COLO829 (cell line): Measurements from ENCODE around the gene PKNOX2.

Experiments used
- DNase-seq: peaks from one replicate; pipeline ENCODE4 v3.0.0; 2012; ENCODE audit warnings: low spot score

Gene PKNOX2

GRCh38 chr11:125164422-125165110 is at the start of gene PKNOX2:
PKNOX2 (plus strand) TSS chr11:125164751; CDS start chr11:125351306, 186,555 bp downstream.
- peak; percentile 71 for DNase-seq

GRCh38 chr11:125117429-125117828 is 47.1 kb upstream of the PKNOX2 start:
- no peak for DNase-seq

GRCh38 chr11:125123194-125123946 is 41.2 kb upstream of the PKNOX2 start:
- DNase-seq: no peak

GRCh38 chr11:125123947-125124617 is 40.5 kb upstream of the PKNOX2 start:
- DNase-seq: peak; percentile 52

GRCh38 chr11:125124618-125124992 is 39.9 kb upstream of the PKNOX2 start:
- DNase-seq: no peak

GRCh38 chr11:125128450-125128849 is 36.1 kb upstream of the PKNOX2 start:
- DNase-seq: no peak

- DNase-seq: no peak
Measured at GRCh38 chr11:125129316-125129993, 35.1 kb upstream of the PKNOX2 start.

- no peak for DNase-seq
Measured at GRCh38 chr11:125132071-125132470, 32.5 kb upstream of the PKNOX2 start.

GRCh38 chr11:125132596-125132995 is 32.0 kb upstream of the PKNOX2 start:
- DNase-seq: no peak

GRCh38 chr11:125136001-125136400 is 28.6 kb upstream of the PKNOX2 start:
- no peak for DNase-seq

GRCh38 chr11:125138966-125139365 is 25.6 kb upstream of the PKNOX2 start:
- DNase-seq: no peak

- DNase-seq: no peak
Measured at GRCh38 chr11:125139778-125140177, 24.8 kb upstream of the PKNOX2 start.

- no peak for DNase-seq
Measured at GRCh38 chr11:125140233-125140632, 24.3 kb upstream of the PKNOX2 start.

- DNase-seq: no peak
Measured at GRCh38 chr11:125141178-125141577, 23.4 kb upstream of the PKNOX2 start.

GRCh38 chr11:125141686-125142535 is 22.6 kb upstream of the PKNOX2 start:
- DNase-seq: no peak

GRCh38 chr11:125146232-125146631 is 18.3 kb upstream of the PKNOX2 start:
- no peak for DNase-seq

- DNase-seq: no peak
Measured at GRCh38 chr11:125147280-125147679, 17.3 kb upstream of the PKNOX2 start.

GRCh38 chr11:125148011-125148410 is 16.5 kb upstream of the PKNOX2 start:
- DNase-seq: no peak

- no peak for DNase-seq
Measured at GRCh38 chr11:125148743-125149142, 15.8 kb upstream of the PKNOX2 start.

- no peak for DNase-seq
Measured at GRCh38 chr11:125153837-125154236, 10.7 kb upstream of the PKNOX2 start.

- no peak for DNase-seq
Measured at GRCh38 chr11:125154378-125155099, 10.0 kb upstream of the PKNOX2 start.
